ENCODE measurements around the gene EIF4E.

GRCh38 chr4:98905297-98905696 is 23.6 kb downstream of the EIF4E start:
- TF ChIP-seq, protein P1, sequence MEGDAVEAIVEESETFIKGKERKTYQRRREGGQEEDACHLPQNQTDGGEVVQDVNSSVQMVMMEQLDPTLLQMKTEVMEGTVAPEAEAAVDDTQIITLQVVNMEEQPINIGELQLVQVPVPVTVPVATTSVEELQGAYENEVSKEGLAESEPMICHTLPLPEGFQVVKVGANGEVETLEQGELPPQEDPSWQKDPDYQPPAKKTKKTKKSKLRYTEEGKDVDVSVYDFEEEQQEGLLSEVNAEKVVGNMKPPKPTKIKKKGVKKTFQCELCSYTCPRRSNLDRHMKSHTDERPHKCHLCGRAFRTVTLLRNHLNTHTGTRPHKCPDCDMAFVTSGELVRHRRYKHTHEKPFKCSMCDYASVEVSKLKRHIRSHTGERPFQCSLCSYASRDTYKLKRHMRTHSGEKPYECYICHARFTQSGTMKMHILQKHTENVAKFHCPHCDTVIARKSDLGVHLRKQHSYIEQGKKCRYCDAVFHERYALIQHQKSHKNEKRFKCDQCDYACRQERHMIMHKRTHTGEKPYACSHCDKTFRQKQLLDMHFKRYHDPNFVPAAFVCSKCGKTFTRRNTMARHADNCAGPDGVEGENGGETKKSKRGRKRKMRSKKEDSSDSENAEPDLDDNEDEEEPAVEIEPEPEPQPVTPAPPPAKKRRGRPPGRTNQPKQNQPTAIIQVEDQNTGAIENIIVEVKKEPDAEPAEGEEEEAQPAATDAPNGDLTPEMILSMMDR (conservative IDR thresholded peaks at IDR 0.05; ENCODE audit: low read depth, low read length), result no peak
- TF ChIP-seq POLR2A (IDR thresholded peaks at IDR 0.05; ENCODE audit: low read depth, low read length) (no peak), RAD21 (IDR thresholded peaks at IDR 0.05; ENCODE audit: low read length) (no peak), SMC3 (IDR thresholded peaks at IDR 0.05; ENCODE audit: low read depth, low read length) (no peak), BHLHE40 (IDR thresholded peaks at IDR 0.05; ENCODE audit: low read depth, low read length) (no peak), CEBPB (IDR thresholded peaks at IDR 0.05; ENCODE audit: low read depth, low read length) (no peak)
- TF ChIP-seq, protein P2, sequence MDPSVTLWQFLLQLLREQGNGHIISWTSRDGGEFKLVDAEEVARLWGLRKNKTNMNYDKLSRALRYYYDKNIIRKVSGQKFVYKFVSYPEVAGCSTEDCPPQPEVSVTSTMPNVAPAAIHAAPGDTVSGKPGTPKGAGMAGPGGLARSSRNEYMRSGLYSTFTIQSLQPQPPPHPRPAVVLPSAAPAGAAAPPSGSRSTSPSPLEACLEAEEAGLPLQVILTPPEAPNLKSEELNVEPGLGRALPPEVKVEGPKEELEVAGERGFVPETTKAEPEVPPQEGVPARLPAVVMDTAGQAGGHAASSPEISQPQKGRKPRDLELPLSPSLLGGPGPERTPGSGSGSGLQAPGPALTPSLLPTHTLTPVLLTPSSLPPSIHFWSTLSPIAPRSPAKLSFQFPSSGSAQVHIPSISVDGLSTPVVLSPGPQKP (IDR thresholded peaks at IDR 0.05; ENCODE audit: borderline replicate concordance, low read depth, low read length), result no peak

Data from IMR-90 (cell line).